BJ (cell line): ENCODE measurements around the gene ZIC4. TPM values are rescaled to one million over a fixed set of nuclear protein-coding genes. Genes with fewer than 3 reads are reported as not detected.

Experiments used
- CTCF ChIA-PET: fragments of 350-600 bp; formaldehyde crosslinking; extraction: SDS; loops from one replicate; lab custom pipeline; 2021; ENCODE audit warnings: antibody characterized with exemption, inconsistent platforms; lab: Yijun Ruan, JAX
- POLR2A ChIA-PET: fragments of 300-600 bp; sonication (Branson Sonifier 250); formaldehyde crosslinking; extraction: SDS; loops from one replicate; lab custom pipeline; 2021; ENCODE audit warnings: antibody characterized with exemption; lab: Charles Lee
- DNase-seq: peaks from one replicate; pipeline ENCODE4 v3.0.0-alpha.2; 2011; ENCODE audit warnings: low read depth
- H3K27me3 ChIP-seq: 2 replicates; pipeline ENCODE4 v1.6.0; 2011; ENCODE audit warnings: low read length; ENCODE audit not compliant: control insufficient read depth, insufficient read depth
- H3K36me3 ChIP-seq: 2 replicates; pipeline ENCODE4 v1.5.1; 2011; ENCODE audit warnings: low read length; ENCODE audit not compliant: control insufficient read depth, insufficient read depth
- H3K4me3 ChIP-seq: 2 replicates; pipeline ENCODE4 v1.5.1; 2011; ENCODE audit warnings: low read depth, mild to moderate bottlenecking, control low read depth, low read length
- polyA plus RNA-seq: library from polyadenylated mRNA; depleted of rRNA; stranded (reverse); fragments of >200 nt; gene quantifications from 2 replicates; pipeline ENCODE4 v1.2.3, GENCODE V29; 2011
- TF ChIP-seq, protein P1 (sequence below): IDR thresholded peaks from 2 replicates; pipeline ENCODE4 v1.5.1; 2011; ENCODE audit warnings: low read depth, mild to moderate bottlenecking, control low read depth, inconsistent platforms, low read length, moderate library complexity; ENCODE audit not compliant: insufficient read depth

The ZIC4 gene
- polyA plus RNA-seq, 1 experiment: 3.2 TPM

DNA sequence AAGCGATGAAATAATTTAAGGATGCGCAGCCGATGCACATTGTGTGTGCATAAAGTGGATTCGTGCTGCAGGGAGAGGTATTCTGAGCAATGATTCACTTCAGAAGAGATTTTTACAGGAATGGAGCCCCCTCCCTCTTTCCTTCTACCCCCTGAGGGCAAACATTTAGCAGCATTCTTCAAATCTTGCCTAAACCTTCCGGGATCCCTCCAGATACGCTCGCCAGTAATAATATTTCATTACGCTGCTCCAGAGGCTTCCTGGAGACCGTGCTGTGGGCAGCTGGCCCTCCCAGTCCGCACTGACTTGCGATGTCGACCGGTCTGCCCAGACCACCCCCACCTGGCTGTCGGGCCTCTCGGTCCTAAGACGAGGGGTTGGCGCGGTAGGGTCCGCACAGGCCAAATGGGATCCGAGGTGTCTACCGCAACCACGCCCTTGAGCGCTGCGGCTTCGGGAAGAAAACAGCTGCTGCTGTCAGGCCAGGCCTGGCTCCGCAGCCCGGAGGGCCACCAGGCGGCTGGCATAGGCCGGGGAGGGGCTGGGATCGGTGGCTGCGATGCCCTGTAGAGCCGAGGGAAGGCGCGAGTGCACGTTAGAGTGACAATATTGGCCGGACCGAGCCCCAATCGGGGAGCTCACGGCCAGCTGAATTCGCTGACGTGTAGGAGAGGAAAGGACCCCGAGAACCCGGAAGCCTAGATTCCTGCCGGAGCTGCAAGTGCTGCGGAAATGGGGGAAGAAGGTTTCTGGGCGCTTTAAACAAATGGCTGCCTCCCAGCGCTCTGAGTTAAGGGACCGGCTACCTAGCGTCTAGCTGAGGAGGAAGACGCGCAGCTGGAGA lies 14.3 kb downstream of the ZIC4 start:
- POLR2A ChIA-PET: interaction anchor here (0.6 kb wide), 3 partner anchors 17 to 57 kb away, joined by 3 to 29 read pairs (median 3); partner anchors contain the start of gene ZIC1
- H3K36me3 ChIP-seq: peaks cover 2% of the 10 kb centered on the region
- peak; percentile 37 for DNase-seq
- peaks cover 16% of the 10 kb centered on the region for H3K27me3 ChIP-seq
- CTCF ChIA-PET: interaction anchor here (0.6 to 3.3 kb wide), 8 partner anchors 9 to 1533 kb away, joined by 3 to 11 read pairs (median 4); no protein-coding TSS in a partner anchor
- TF ChIP-seq, protein P1, sequence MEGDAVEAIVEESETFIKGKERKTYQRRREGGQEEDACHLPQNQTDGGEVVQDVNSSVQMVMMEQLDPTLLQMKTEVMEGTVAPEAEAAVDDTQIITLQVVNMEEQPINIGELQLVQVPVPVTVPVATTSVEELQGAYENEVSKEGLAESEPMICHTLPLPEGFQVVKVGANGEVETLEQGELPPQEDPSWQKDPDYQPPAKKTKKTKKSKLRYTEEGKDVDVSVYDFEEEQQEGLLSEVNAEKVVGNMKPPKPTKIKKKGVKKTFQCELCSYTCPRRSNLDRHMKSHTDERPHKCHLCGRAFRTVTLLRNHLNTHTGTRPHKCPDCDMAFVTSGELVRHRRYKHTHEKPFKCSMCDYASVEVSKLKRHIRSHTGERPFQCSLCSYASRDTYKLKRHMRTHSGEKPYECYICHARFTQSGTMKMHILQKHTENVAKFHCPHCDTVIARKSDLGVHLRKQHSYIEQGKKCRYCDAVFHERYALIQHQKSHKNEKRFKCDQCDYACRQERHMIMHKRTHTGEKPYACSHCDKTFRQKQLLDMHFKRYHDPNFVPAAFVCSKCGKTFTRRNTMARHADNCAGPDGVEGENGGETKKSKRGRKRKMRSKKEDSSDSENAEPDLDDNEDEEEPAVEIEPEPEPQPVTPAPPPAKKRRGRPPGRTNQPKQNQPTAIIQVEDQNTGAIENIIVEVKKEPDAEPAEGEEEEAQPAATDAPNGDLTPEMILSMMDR: peak; percentile 62
- peak overlapping the region; percentile 29 for H3K4me3 ChIP-seq

DNA sequence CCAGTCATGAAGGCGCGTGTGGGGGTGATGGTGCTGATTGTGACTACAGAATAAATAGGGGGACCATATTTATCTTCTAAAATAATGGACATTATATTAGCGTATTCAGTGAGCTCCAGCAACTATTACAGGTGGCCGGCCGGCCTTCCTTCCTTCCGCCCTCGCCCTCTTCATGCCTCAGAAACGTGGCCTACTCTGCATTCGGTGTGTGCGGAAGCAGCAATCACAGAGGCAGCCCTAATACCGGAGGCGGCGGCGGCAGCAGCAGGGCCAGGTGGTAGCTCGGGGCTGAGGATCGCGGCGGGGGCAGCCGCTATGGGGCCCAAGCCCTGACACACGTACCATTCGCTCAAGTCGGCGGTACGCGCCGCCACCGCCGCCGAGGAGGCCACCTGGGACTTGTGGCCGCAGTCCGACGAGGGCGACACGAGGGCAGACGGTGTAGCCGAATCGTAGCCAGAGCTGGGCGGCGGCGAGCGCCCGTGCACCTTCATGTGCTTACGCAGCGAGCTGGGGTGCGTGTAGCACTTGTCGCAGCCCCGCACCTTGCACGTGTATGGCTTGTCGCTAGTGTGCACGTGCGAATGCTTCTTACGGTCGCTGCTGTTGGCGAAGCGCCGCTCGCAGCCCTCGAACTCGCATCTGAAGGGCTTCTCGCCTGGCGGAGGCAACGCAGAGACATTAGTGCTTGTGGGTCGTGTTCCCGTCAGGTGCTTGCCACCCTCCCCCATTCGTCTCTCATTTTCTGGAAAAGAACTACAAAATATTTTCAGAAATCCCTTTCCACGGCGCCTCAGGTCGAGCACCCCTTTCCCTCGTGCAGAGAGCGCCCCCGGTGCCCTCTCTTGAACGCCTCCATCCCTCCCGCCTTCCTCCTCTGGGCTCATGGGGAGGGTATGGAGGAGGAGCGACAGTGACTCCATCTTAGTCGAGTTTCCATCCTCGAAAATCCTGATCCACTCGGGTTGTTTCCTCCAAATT lies 15.5 kb downstream of the ZIC4 start:
- TF ChIP-seq, protein P1: no peak
- ChIA-PET POLR2A (interaction anchor here (0.6 kb wide), 1 partner anchor 18 kb away, joined by 29 read pairs; the partner anchor contains the start of gene ZIC1), CTCF (interaction anchor here (1.3 to 3.3 kb wide), 2 partner anchors 229 to 644 kb away, joined by 3 to 11 read pairs; no protein-coding TSS in a partner anchor)
- H3K4me3 ChIP-seq: no peak overlapping the region
- no peak for DNase-seq
- H3K36me3 ChIP-seq: peaks cover under 1% of the 10 kb centered on the region
- H3K27me3 ChIP-seq: peaks cover 15% of the 10 kb centered on the region

DNA sequence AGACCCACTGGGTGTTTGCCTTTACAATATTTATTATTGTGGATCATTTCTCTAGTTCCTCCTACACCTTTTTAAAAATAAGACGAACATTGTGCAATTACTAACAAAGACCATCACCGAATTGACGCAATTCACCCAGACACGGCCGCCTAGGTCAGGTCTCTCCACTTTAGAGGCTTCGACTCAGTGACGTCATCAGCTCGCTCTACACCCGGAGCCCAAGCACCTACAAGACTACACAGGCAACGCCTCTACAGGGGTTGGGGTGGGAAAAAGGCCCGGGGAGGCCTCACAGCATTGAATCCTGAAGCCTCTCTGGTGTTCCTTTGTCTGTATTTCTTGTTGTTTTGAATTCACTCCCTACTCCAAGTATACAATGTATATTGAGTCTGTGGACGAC lies 16.6 kb downstream of the ZIC4 start:
- DNase-seq: no peak
- H3K4me3 ChIP-seq: no peak overlapping the region
- ChIA-PET CTCF (no interaction called here), POLR2A (no interaction called here)
- H3K36me3 ChIP-seq: no peaks in the 10 kb centered on the region
- H3K27me3 ChIP-seq: peaks cover 16% of the 10 kb centered on the region
- TF ChIP-seq, protein P1: no peak

DNA sequence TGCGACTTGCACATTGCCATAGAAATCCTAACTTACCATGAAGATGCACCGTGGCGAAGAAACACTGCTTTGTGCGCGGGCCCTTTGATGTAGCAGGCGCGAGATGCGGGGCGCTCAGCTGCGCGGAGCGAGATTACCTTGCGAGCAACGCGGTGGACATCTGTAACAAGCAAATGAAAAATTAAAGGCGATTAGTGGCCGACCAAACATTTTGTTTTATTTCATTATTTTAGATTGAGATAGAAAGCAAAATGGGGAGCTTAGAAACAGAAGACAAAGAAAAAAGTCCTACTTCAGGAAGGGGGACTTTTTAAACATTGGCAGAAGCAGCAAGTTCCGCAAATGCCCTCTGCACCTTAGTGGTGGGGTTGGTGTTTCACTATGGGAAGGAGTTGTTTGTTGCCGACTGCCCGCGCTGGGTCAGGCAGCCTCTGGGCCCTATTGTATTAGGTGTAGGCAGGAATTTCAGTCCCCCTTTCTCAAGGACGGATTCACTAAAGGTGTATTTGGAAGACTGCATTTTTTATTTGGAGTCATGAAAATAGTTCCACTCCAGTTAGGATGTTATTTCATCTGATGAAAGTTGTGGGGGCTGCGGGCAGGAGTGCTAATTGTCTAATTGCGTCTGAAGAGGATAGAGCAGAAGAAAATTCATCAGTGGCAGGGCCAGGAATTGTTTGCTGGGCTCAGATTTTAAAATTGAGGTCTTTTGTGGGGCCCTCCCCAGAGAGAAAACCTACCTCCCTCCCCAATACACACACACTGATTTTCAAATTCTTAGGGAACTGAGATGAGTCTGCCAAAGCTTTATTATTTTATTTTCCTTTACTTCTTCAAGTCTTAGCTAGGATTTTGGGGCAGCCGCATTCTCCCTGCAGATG lies 17.4 kb downstream of the ZIC4 start:
- TF ChIP-seq, protein P1: no peak
- Histone ChIP-seq H3K27me3 (peaks cover 16% of the 10 kb centered on the region), H3K4me3 (no peak overlapping the region), H3K36me3 (no peaks in the 10 kb centered on the region)
- ChIA-PET POLR2A (no interaction called here), CTCF (no interaction called here)
- no peak for DNase-seq
